COR-L47 (cell line): ENCODE data around the gene CHIC2.

Source experiments
- DNase-seq: peaks from one replicate; lab custom pipeline; 2025; lab: John Stamatoyannopoulos, UW

Gene CHIC2

DNA sequence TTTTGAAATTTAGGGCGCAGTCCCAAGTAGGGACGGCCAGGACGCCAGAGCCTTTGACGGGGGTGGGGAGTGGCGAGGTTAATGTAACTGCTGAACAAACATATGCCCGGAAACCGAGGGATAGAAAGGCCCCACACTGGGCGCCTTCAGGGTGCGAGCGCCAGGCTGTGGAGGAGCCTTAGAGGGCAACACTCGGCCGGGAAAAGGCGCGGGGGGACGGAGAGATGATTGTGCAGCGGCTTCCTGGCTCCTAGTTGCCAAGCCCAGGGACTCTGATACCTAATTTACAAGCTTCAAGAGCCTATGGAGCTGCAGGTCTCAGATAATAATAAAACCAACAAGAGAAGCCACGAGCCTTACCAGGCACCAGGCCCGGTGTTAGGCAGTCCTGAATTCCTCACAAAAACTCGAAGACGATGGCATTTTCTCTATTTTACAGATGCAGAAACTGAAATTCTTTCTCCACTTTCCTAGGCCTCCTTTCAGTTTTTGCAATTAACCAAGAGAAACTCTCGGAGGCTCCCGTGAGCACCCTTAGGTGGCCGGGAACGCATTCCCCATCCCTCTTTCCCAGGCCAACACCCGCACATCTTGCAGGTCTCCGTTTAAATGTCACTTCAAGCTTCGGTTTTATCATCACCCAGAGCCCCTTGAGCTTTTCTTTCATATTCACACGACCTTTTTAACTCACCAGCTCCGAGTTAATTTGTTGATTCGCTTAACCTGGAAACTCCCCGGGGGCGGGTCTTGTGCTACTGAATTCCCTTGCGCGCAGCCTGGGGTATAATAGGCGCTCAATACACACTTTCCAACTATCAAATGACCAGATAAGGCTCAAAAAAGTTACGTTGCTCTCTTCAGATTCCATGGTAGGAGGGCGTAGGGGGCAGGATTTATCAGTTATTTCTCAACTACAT lies 29.2 kb upstream of the CHIC2 start:
- no peak for DNase-seq

DNA sequence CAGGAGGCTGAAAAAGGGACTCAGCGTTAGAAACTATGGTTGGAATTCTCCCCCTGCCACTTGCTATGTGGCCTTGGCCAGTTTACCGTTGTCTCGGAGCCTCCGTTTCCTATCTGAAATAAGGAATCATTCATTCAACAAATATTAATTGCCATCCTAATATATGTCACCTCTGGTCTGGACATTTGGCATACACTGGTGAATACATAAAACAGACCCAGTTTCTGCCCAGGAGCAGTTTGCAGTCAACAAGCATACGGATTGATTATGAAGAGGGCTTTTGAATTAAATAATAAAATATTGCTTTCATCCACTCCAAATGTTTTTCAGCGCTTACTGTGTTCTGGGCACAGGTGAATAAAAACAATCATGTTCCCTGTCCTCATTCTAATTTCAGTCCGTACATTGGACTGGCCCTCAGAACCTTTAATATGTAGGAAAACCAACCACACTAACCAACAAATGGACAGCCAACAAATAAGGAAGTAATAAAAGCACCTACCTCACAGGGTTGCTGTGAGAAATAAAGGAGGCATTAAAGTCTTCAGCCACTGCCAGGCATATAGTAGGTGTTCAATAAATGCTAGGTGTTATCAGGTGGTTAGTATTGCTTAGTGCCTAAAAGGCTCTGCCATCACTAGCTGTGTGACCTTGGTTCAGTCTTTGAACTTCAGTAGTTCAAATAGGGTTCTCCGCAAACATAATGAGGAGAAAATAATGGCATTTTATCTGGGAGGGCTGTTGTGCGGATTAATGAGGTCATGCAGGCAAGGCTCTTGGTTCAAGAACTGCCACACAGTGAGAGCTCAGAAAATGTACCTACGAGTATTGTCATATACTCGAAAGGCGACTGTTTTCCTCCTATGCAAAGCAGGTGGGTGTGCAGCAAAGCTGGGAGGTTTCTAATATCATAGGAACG lies 28.3 kb upstream of the CHIC2 start:
- DNase-seq: no peak

DNA sequence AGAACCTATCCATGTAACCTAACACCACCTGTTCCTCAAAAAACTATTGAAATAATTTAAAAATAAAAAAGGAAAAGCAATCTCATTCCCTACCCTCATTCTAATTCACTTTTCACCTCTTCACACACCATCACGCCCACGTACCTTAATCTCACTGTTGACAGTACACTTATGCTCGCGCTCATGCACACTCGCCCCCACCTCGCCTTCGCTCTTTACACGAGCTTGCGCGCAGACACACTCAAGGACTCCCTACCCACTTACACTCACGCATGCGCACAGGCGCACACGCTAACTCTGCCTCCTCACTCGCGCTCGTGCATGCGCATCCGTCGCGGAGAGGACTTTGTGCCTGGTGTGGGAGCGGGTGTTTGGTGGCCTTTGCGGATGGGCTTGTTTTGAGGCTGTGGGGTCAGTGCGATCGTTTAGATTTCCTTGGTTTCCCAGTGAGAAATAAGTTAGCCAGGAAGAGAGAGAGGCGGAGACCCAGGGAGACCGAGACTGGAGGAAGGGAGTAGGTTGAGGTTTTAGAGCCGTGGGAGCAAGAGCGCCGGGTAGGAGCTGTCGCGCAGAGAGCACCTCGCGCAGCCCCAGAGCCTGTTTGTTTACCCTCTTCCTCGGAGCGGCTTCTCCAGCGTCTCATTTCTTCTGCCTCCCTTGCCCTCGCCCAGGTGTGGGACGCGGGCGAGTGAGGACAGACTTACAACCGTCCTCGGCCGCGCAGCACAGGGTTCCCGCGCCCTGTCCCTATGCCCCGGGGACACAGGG lies 27.4 kb upstream of the CHIC2 start:
- DNase-seq: peak; percentile 62

DNA sequence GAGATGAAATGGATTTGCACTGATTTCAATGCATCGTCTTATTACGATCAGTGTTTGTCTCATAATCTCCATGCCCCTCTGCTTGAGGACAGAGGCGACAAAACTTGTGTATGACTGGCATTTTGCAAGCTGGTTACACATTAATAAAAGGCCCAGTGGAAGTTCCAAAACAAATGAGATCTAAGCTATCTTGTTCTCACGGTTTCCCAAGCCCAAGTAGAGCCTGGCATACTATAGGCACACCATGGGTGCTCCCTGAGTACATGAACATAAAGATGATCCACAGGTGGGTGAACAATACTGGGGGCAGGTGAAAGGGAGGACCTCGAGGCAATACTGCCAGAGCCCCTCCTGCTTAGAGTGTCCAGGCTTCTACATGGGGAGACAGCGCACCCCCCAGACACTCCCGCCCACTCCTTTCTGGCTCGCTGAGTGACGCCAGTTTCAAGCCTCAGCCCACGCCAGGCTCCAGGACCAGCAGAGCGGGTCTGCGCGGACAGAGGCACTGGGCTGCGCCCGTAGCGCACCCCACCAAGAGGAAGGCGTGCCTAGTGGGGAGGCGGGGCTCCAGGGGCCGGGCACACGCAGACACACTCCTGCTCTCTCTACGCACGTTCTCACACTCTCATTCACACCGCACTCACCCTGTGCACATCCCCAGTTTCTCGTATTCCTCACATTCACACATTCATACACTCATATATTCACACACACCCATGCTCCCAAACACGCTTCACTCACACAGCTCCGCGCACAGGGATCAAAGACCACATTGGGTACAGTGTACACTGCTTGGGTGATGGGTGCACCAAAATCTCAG lies 26.6 kb upstream of the CHIC2 start:
- DNase-seq: no peak

DNA sequence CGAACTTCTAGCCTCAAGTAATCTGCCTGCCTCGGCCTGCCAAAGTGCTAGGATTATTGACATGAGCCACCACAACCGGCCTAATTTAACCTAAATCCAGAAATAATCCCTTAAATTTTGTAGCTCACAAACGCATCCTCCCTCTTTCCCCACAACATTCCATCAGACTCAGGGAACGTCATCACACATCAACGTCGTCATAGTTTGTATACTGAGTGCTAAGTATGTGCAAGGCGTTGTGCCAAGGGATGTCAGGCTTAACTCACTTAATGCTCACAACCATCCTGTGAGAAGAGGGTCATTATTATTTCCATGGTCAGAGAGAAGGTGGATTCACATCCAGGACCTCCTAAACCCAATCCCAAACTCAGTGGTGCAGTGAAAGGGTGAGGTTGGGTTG lies 26.0 kb upstream of the CHIC2 start:
- DNase-seq: no peak

DNA sequence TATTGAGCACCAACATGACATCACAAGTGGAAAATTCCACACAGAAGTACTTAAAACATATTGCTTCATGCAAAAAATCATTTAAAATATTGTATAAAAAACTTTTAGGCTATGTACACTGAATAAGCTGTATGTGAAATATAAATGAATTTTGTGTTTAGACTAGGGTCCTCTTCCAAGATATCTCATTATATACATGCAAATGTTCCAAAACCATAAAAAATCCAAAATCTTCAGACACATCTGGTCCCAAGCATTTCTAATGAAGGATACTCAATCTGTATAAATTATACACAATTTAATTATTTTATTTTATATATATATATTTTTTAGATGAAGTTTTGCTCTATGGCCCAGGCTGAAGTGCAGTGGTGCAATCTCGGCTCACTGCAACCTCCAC lies 25.5 kb upstream of the CHIC2 start:
- no peak for DNase-seq

DNA sequence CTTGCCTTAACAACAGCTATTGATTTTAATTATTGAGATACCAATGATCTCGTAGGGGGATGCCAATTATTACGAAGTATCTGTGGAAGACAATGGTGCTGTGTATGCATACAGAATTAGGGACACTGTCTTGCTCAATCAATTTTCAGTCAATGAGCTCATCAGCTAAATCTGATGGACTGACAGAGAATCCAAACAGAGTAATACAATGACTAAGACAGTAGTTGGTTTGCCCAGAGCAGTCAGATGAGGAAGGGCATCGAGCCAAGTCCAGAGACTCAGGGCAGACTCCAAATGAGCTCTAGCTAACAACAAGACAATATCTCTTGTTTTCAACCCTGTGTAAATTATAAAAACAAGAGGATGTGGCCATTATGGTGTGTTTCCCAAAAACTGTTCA lies 20.9 kb upstream of the CHIC2 start:
- no peak for DNase-seq

DNA sequence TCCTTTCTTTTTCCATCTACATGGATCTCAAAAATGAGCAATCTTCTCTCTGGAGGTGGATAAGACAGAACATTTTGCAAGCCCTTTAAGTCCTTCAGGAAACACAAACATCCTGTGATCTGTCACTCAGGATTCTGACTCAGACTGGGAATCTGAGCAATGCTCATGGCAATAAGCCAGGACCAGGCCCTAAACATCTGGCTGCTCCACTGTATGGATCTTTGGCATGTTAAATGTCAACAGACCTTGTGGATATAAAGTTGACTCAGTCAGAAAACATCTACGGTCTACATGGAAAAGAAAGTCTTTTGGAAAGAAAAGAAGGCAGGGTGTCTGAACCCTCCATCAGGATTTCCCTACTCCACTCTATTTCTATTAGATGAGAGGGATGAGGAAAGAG lies 17.8 kb upstream of the CHIC2 start:
- DNase-seq: no peak

DNA sequence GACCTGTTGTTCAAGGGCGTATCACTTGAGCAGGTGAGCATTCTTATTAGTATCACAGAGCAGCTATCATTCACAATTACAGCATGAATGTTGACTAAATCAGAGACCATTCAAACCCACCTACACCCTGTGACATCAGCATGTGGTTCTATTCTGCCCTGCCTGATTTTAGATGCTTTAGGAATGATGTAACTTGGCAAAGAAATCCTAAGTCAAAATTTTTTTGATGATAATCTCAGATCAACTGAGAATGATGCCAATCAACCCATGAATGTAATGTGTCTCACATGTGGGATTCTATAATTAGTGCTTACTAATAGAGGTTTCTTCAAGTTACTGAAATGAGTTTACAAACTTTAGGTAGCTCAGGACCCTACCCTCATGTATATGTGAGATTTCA lies 13.4 kb upstream of the CHIC2 start:
- no peak for DNase-seq

DNA sequence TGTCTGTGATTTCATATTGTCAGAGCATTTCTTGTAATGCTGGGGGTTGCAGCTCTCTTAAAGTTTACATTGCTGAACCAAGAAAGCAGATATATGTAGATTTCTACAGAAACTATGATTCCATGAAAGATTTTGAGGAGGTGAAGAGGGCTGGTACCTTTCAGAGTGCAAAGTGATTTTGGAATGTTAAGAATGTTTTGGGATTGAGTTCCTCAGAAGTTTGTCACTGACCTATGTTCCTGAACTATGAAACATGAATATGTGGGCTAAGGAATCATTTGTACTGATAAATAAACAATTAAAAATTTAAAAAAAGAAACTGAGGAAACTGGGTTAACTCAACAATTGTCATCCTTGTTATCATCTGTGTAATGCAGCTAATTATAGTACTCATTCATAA lies 12.3 kb upstream of the CHIC2 start:
- DNase-seq: no peak

DNA sequence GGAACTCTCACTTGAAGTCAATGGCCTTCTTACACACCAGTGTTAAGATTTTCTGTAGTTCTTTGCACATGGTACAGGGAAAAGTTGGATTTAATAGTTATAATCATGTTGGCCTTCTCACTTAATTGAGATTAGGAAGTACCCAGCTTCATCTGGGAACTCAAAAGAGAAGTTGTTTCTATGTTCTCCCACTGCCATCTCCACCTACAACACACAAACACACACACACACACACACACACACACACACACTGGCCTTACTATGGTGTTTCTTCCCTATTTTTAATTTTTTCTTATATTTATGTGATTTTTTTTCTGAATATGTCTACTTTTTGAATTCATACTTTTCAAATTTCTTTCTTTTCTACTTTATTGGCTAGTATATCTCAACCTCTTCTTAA lies 10.0 kb upstream of the CHIC2 start:
- no peak for DNase-seq

DNA sequence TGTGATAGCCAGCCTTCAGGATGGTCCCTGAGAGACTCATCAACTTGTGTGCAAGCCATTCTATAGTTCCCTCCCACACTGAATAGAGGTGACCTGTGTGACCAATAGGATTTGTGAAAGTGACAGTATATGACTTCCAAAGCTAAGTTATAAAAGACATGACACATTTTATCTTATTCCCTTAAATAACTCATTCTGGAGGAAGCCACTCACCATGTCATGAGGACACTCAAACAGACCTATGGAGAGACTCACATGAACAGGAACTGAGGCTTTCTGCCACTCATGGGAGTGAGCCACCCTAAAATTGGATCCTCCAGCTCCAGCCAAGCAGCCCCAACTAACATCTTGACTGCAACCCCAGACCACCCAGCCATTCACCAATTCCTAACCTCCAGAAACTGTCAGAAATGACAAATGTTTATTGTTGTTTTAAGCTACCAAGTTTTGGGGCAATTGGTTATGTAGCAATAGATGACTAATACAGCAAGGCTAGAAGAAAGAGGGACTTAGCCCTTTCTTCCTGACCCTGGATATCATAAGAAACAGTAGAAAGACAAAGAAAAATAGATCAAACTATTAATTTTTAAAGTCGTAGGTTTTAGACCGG lies 9.0 kb upstream of the CHIC2 start:
- DNase-seq: no peak

DNA sequence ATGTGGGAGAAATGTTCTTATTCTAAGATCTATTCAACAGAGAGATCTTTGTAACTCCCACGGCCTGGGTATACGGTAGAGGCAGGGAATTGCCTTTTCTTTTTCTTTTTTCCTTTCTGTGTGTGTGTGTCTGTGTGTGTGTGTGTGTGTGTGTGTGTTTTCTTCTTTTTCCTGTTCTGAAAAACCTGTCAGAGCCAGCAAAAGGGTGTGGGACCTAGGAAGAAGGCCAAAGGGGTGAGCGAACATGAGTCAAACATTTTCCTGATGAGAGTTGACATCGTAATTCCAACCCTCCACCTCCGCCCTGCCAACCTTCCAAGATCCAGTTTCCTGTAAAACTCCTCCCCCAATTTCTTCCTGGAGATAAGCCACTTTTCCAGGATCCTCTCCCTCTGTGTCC lies 2.8 kb upstream of the CHIC2 start:
- DNase-seq: no peak

DNA sequence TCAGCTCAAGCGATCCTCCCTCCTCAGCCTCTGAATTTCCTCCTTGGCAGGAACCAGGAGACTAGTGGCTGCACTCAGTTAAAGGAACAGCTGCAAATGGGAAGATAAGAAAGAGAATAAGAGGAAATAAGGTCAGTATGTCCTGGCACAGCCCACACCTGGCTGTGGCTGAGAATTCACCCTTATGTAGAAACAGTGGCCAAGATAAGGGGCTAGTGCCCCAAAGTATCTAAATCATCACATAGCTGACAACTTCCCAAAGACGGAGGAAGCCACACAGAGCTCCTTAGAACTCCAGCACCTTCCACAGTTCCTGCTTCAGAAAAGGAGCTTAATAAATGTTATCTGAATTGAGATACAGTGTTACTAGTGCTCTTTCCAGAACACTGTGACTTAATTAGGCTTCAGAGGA lies 2.3 kb upstream of the CHIC2 start:
- no peak for DNase-seq

DNA sequence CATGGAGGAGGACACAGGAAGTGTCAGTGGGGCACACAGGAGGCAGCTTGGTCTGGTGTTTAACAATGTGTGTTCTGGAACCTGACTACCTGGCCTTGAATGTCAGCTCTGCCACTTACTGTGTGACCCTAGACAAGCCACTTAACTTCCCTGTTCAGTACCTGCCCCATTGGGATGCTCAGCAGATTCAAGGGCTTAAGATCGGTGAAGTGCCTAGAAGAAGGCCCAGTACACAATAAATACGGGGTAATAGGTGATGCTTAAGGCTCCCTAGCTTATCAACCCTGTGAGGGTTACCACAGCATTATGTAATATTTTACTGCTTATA lies 1.6 kb upstream of the CHIC2 start:
- no peak for DNase-seq

DNA sequence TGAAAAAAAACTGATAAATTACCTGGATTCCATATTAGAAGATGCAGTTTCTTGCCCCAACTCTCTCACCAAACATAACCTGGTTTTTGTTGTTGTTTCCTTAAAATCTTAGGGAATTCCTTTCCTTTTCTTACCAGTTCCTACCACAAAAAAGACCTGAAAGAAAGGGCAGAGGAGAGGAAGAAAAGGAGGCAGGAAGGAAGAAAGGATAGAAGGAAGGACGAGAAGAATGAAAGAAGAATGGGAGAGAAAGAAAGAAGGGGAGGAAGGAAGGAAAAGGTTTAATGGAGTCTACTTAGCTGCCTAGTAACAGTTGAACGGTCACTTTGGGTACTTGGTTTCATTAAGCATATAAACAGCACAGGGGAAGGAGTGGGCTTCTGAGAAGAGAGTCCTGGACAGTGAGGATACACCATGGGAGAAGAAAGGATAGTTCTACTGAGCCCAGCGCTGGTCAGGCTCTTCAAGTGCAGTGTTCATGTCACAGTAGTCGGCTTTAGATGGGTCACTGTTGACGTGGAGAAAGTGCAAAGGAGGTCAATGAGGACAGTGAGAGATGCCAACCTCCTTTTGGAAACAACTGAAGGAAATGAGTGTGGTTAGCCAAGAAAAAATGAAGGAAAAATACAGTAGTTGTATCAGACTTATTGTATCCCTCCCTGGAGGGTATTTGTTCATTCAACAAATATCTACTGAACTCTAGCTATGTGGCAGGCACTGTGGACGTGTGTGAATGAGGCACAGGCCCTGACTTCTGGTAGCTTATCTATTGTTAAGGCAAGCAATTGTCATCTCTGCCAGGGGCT lies 1.1 kb upstream of the CHIC2 start:
- DNase-seq: no peak

DNA sequence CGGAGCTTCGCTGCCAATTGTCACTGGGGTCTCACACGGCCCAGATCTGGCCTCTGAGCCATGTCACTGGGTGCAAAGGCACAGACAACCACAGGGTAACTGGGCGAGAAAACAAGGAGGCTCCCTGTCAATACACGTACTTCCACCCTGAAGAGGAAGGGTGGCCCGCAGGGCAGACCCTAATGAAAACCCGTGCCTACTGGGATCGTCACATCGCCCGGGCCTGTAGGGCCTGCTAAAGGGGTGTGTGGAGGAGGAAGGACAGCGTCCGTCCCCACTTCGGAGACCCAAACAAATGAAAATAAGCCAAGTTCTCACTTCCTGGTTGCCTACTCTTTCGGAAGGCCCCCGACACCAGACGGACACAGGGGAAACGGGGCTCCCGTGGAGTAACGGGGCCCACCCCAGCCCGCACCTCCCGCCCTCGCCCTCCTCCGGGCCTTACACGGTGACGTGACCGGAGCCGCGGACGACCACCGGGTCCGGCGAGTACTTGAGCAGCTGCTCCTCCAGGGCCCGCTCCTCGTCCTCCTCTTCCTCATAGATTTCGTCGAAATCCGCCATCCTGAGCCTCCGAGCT lies 578 bp downstream of the CHIC2 start:
- no peak for DNase-seq

DNA sequence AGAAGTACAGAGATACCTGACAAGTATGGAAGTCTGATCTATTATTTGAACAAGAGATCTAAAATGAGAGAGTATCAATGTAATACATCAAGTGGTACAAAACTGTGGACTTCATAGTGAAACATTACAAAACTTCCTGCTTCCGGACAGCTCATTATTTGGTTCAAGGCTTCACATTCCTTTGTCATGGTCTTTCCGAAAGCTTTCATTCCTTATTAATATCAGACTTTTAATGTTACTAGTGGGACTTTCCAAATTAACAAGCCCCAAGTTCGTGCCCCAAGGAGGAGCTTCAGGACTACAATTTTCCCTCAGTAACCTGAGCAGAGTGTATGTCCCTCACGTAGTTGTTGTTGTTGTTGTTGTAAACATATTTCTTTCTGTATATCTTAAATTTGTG lies 1.2 kb downstream of the CHIC2 start:
- DNase-seq: no peak

DNA sequence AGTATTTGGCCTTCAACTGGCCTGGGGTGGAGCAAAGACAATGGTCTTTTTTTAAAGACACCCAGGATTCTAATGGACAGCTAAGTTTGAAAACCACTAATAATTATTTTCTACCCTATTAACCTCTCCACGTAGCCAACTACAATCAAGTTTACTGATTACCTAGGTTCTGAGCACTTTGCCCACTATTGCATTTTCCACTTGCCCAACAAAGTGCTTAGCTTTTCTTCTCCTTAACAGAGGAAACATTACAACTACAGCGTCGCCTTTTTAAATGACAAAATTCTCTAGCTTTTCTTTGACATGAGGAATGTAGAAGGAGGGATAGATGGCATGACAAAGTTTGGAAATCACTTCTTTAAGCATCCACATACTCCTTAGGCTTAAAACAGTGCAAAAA lies 2.0 kb downstream of the CHIC2 start:
- DNase-seq: no peak

DNA sequence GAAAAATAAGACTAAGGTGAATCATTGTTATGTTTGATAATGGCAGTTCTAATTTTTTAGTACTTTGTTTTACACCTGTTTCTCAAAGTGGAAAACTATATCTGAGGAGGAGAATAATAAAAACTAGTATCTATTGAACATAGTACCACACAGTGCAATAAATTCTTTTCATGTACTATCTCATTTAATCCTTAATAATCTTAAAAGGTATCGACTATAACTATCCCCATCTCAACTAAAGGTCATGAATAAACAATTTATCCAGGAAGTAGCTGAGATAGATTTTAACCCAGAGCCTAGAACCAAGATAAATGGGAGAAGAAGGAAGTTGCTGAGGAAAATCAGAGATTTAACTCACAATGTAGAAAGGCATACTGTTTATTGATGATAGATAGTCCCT lies 2.5 kb downstream of the CHIC2 start:
- DNase-seq: no peak
